HepG2 (cell line): ENCODE data around the gene RASL10B. TPM values are rescaled to one million over a fixed set of nuclear protein-coding genes. Genes with fewer than 3 reads are reported as not detected.

Experiments used
- ATAC-seq: fragments of 200-7000 bp; cut with Tn5 transposase; 3 replicates; pipeline ENCODE4 v1.9.1; 2020; ENCODE audit warnings: mild to moderate bottlenecking, moderate library complexity
- BruUV-seq: library from RNA; stranded (reverse); fragments of 400-500 nt; replicated peaks from 2 replicates; lab custom pipeline; 2021; lab: Mats Ljungman, UMichigan
- CTCF ChIA-PET: fragments of 300-600 bp; formaldehyde crosslinking; extraction: SDS; loops from one replicate; lab custom pipeline; 2021; ENCODE audit warnings: low total read pairs, inconsistent platforms, low intra/inter-chr PET ratio; lab: Yijun Ruan, JAX
- POLR2A ChIA-PET: fragments of 350-600 bp; sonication (Branson Sonifier 250); formaldehyde crosslinking; loops from one replicate; lab custom pipeline; 2020; ENCODE audit warnings: antibody characterized with exemption, inconsistent platforms; lab: Yijun Ruan, JAX
- DNase-seq: peaks from one replicate; pipeline ENCODE4 v3.0.0-alpha.2; 2015; ENCODE audit warnings: low spot score
- FAIRE-seq: peaks from 3 replicates; lab custom pipeline; 2011; peaks lifted over from hg19 to GRCh38; lab: Jason Lieb, UNC
- H2AFZ ChIP-seq: one replicate; pipeline ENCODE4 v1.6.1; 2011; ENCODE audit warnings: low read length, inconsistent platforms
- H3K27ac ChIP-seq: fragments of 300-600 bp; 3 replicates; pipeline ENCODE4 v1.8.0; 2011; ENCODE audit warnings: mixed run types, mild to moderate bottlenecking, mixed read lengths, low read length, inconsistent platforms; ENCODE audit not compliant: insufficient read depth; ENCODE audit errors: extremely low read length
- H3K27me3 ChIP-seq, 2 experiments: fragments of 200-600 bp in 1 of 2; 2 replicates in 1 of 2; 3 replicates in 1 of 2; pipeline versions ENCODE4 v1.6.0 to v1.8.0; 2011; ENCODE audit warnings: low read length in 2 of 2, mild to moderate bottlenecking in 2 of 2, moderate library complexity in 2 of 2, inconsistent platforms in 1 of 2; ENCODE audit not compliant: insufficient read depth in 2 of 2, control insufficient read depth in 1 of 2
- H3K36me3 ChIP-seq, 2 experiments: fragments of 200-600 bp in 1 of 2; replicated peaks in 1 of 2; 2 replicates in 1 of 2; 3 replicates in 1 of 2; pipeline versions ENCODE4 v1.5.1 to v1.8.0; 2011; ENCODE audit warnings: low read length in 2 of 2, inconsistent platforms in 1 of 2; ENCODE audit not compliant: insufficient read depth in 2 of 2, control insufficient read depth in 1 of 2
- H3K4me1 ChIP-seq: 2 replicates; pipeline ENCODE4 v1.5.1; 2012; ENCODE audit warnings: low read length, inconsistent platforms; ENCODE audit not compliant: insufficient read depth
- H3K4me2 ChIP-seq: 2 replicates; pipeline ENCODE4 v1.6.0; 2011; ENCODE audit warnings: low read depth, low read length, inconsistent platforms
- H3K4me3 ChIP-seq, 3 experiments: fragments of 200-600 bp in 1 of 3; sonication (generic), shearing (Covaris generic) in 1 of 3; replicated peaks in 1 of 3; 2 replicates each; pipeline ENCODE4 v1.5.1; 2011 to 2016; ENCODE audit warnings: low read length in 3 of 3, inconsistent platforms in 2 of 3, low read depth in 2 of 3, mild to moderate bottlenecking in 2 of 3, control low read depth in 1 of 3, mixed read lengths in 1 of 3; ENCODE audit not compliant: insufficient read depth in 1 of 3
- H3K79me2 ChIP-seq: one replicate; pipeline ENCODE4 v1.6.1; 2011; ENCODE audit warnings: low read length, inconsistent platforms; ENCODE audit not compliant: insufficient read depth
- H3K9ac ChIP-seq: 2 replicates; pipeline ENCODE4 v1.6.0; 2011; ENCODE audit warnings: mild to moderate bottlenecking, low read depth, low read length, inconsistent platforms; ENCODE audit not compliant: insufficient read depth
- H3K9me3 ChIP-seq: 2 replicates; pipeline ENCODE4 v1.5.1; 2012; ENCODE audit warnings: mild to moderate bottlenecking, low read length
- H4K20me1 ChIP-seq: 2 replicates; pipeline ENCODE4 v1.6.0; 2011; ENCODE audit warnings: inconsistent platforms, mild to moderate bottlenecking, low read length, moderate library complexity; ENCODE audit not compliant: insufficient read depth
- MAFG ChIP-seq: sonication (generic); formaldehyde crosslinking; IDR thresholded peaks from 2 replicates; pipeline ENCODE4 v1.5.1; 2020; ENCODE audit warnings: mild to moderate bottlenecking, missing genetic modification reagents
- PLRG1 ChIP-seq: fragments of 450-650 bp; conservative IDR thresholded peaks from 2 replicates; pipeline ENCODE4 v1.6.1; 2016
- PRPF4 ChIP-seq: fragments of 200-400 bp; formaldehyde crosslinking; IDR thresholded peaks from 2 replicates; pipeline ENCODE4 v1.6.1; 2016; ENCODE audit warnings: low read length, low read depth; ENCODE audit not compliant: poor library complexity, severe bottlenecking
- TAF15 ChIP-seq: fragments of 200-400 bp; formaldehyde crosslinking; IDR thresholded peaks from one replicate; pipeline ENCODE4 v1.6.1; 2018; ENCODE audit warnings: mild to moderate bottlenecking, low read depth, low read length; ENCODE audit not compliant: poor library complexity, severe bottlenecking
- YEATS4 ChIP-seq: sonication (generic); formaldehyde crosslinking; IDR thresholded peaks from 2 replicates; pipeline ENCODE4 v1.4.0; 2020; ENCODE audit warnings: missing genetic modification reagents, borderline replicate concordance
- ZBTB7A ChIP-seq: sonication (generic); formaldehyde crosslinking; IDR thresholded peaks from 2 replicates; pipeline ENCODE4 v1.8.0; 2022; ENCODE audit warnings: mild to moderate bottlenecking, missing genetic modification reagents
- ZNF337 ChIP-seq: sonication (generic); formaldehyde crosslinking; IDR thresholded peaks from 2 replicates; pipeline ENCODE4 v1.5.1; 2020; ENCODE audit warnings: missing genetic modification reagents, low read depth, mild to moderate bottlenecking, borderline replicate concordance
- ZNF33A ChIP-seq: sonication (generic); formaldehyde crosslinking; IDR thresholded peaks from 2 replicates; pipeline ENCODE4 v1.5.1; 2020; ENCODE audit warnings: missing genetic modification reagents, mild to moderate bottlenecking, moderate library complexity, borderline replicate concordance
- ZNF552 ChIP-seq: sonication (generic); formaldehyde crosslinking; IDR thresholded peaks from 2 replicates; pipeline ENCODE4 v1.9.0; 2022; ENCODE audit warnings: missing genetic modification reagents, mild to moderate bottlenecking, borderline replicate concordance
- ZNF674 ChIP-seq: sonication (generic); formaldehyde crosslinking; IDR thresholded peaks from 2 replicates; pipeline ENCODE4 v1.5.0; 2020; ENCODE audit warnings: low read depth, mild to moderate bottlenecking, missing genetic modification reagents
- WGBS: methylation state at CpG from one replicate; pipeline ENCODE4 v1.1.6; 2017; ENCODE audit warnings: low lambda C conversion rate; 5-methylcytosine and 5-hydroxymethylcytosine counted together
- in situ Hi-C: cut with HindIII; loops from 2 replicates; pipeline ENCODE4 v1.10.0; 2017; ENCODE audit warnings: low pct_unique_long_range_greater_than_20kb; ENCODE audit not compliant: extremely low pct_ligation_motif_present
- intact Hi-C: fragments of 100-400 bp; cut with micrococcal nuclease; formaldehyde crosslinking; loops from one replicate; pipeline ENCODE4 v1.10.0; 2022; ENCODE audit not compliant: unreplicated experiment
- polyA plus RNA-seq, 8 experiments: library from polyadenylated mRNA; depleted of rRNA in 3 of 8; stranded (reverse) in 7 of 8; unstranded in 1 of 8; fragments of >200 nt; fragmentation: Illumina TruSeq in 4 of 8; extraction: Trizol in 4 of 8; gene quantifications; 2 replicates each; pipeline versions ENCODE4 v1.2.1 to v1.2.3, GENCODE V29; 2011 to 2016; ENCODE audit warnings: low read depth in 4 of 8, missing spikeins in 1 of 8, mixed read lengths in 1 of 8; ENCODE audit not compliant: insufficient read depth in 1 of 8
- total RNA-seq, 5 experiments: library from RNA; depleted of rRNA; stranded (reverse); fragments of >200 nt; fragmentation: Illumina TruSeq; extraction: Trizol; gene quantifications; 2 replicates each; pipeline ENCODE4 v1.2.3, GENCODE V29; 2016; ENCODE audit warnings: low read depth in 1 of 5
- TF ChIP-seq, protein P1 (sequence below): sonication (generic); formaldehyde crosslinking; IDR thresholded peaks from 2 replicates; pipeline ENCODE4 v1.4.0; 2020; ENCODE audit warnings: missing genetic modification reagents, borderline replicate concordance
- TF ChIP-seq, protein P2 (sequence below): sonication (generic); formaldehyde crosslinking; IDR thresholded peaks from 2 replicates; pipeline ENCODE4 v1.5.0; 2020; ENCODE audit warnings: mild to moderate bottlenecking, missing genetic modification reagents
- TF ChIP-seq, protein P3 (sequence below): IDR thresholded peaks from 2 replicates; pipeline ENCODE4 v1.6.1; 2012; ENCODE audit warnings: inconsistent platforms
- TF ChIP-seq, protein P4 (sequence below): IDR thresholded peaks from 2 replicates; pipeline ENCODE4 v1.6.1; 2016; ENCODE audit warnings: missing biosample characterization, missing genetic modification reagents, low read depth
- TF ChIP-seq, protein P5 (sequence below): IDR thresholded peaks from 2 replicates; pipeline ENCODE4 v1.6.1; 2016; ENCODE audit warnings: mild to moderate bottlenecking, missing biosample characterization, missing genetic modification reagents

Gene RASL10B
- total and polyA plus RNA-seq, 2 of the 13 experiments (the other 11 are each of a cell fraction or from before 2014, with no cell fraction given) = 8.8 to 11.0 TPM

DNA sequence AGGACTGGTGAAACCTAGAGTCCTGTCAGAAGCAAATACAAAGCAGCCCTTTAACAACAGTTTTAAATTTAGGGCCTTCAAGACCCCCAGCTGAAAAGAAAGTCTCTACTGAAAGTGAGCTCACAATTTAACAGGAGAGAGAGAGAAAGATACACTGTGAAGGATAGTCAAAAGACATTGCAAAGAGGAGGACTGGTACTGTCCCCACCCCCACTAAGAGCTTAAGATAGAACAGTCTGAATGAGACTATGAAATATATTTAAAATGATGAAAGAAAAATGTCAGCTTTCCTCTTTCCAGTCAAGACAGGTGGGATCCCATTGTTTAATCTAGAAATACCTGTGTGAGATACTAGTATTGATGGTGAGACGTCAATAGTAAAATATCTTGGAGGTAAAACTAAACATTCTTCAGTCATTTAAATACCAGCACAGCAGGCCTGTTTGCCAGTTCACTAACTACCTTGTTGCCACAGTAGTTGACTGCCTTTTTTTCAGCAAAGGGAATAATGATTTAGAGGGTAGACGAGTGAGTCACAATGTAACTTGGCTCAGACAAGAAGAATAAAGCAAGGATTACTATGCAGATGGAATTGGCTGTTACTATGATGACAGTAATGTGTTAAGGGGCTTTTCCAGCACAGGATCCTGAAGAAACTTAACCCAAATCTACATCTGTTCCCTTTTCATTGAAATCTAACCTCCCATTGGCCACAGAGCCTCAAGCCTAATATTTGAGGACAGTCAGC is 47.2 kb upstream of the RASL10B start:
- H3K27me3 ChIP-seq = no peaks in the 10 kb centered on the region
- intact Hi-C loops (no loop called here), in situ Hi-C loops (no loop called here)
- H3K79me2 ChIP-seq = no peaks in the 10 kb centered on the region
- H3K9ac ChIP-seq = no peak overlapping the region
- H3K27ac ChIP-seq = no peak overlapping the region
- no peak for DNase-seq
- no peaks in the 10 kb centered on the region for H4K20me1 ChIP-seq
- FAIRE-seq = no peak
- H3K4me3 ChIP-seq = no peak overlapping the region
- no peaks in the 10 kb centered on the region for H3K4me1 ChIP-seq
- TF ChIP-seq, protein P1, sequence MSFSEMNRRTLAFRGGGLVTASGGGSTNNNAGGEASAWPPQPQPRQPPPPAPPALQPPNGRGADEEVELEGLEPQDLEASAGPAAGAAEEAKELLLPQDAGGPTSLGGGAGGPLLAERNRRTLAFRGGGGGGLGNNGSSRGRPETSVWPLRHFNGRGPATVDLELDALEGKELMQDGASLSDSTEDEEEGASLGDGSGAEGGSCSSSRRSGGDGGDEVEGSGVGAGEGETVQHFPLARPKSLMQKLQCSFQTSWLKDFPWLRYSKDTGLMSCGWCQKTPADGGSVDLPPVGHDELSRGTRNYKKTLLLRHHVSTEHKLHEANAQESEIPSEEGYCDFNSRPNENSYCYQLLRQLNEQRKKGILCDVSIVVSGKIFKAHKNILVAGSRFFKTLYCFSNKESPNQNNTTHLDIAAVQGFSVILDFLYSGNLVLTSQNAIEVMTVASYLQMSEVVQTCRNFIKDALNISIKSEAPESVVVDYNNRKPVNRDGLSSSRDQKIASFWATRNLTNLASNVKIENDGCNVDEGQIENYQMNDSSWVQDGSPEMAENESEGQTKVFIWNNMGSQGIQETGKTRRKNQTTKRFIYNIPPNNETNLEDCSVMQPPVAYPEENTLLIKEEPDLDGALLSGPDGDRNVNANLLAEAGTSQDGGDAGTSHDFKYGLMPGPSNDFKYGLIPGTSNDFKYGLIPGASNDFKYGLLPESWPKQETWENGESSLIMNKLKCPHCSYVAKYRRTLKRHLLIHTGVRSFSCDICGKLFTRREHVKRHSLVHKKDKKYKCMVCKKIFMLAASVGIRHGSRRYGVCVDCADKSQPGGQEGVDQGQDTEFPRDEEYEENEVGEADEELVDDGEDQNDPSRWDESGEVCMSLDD = no peak
- TF ChIP-seq ZNF33A (no peak), PLRG1 (no peak), ZNF337 (no peak), TAF15 (no peak), PRPF4 (no peak), ZBTB7A (no peak), ZNF674 (no peak), ZNF552 (no peak), YEATS4 (CRISPR knock-in tag) (no peak), MAFG (no peak)
- TF ChIP-seq, protein P2, sequence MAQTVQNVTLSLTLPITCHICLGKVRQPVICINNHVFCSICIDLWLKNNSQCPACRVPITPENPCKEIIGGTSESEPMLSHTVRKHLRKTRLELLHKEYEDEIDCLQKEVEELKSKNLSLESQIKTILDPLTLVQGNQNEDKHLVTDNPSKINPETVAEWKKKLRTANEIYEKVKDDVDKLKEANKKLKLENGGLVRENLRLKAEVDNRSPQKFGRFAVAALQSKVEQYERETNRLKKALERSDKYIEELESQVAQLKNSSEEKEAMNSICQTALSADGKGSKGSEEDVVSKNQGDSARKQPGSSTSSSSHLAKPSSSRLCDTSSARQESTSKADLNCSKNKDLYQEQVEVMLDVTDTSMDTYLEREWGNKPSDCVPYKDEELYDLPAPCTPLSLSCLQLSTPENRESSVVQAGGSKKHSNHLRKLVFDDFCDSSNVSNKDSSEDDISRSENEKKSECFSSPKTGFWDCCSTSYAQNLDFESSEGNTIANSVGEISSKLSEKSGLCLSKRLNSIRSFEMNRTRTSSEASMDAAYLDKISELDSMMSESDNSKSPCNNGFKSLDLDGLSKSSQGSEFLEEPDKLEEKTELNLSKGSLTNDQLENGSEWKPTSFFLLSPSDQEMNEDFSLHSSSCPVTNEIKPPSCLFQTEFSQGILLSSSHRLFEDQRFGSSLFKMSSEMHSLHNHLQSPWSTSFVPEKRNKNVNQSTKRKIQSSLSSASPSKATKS (CRISPR knock-in tag) = no peak
- TF ChIP-seq, protein P3, sequence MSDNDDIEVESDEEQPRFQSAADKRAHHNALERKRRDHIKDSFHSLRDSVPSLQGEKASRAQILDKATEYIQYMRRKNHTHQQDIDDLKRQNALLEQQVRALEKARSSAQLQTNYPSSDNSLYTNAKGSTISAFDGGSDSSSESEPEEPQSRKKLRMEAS = no peak
- TF ChIP-seq, protein P4, sequence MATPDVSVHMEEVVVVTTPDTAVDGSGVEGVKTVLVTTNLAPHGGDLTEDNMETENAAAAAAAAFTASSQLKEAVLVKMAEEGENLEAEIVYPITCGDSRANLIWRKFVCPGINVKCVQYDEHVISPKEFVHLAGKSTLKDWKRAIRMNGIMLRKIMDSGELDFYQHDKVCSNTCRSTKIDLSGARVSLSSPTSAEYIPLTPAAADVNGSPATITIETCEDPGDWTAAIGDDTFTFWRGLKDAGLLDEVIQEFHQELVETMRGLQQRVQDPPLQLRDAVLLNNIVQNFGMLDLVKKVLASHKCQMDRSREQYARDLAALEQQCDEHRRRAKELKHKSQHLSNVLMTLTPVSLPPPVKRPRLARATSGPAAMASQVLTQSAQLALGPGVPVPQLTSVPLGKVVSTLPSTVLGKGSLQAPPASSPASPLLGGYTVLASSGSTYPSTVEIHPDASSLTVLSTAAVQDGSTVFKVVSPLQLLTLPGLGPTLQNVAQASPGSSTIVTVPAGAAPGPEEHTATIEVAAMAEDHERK = no peak
- TF ChIP-seq, protein P5, sequence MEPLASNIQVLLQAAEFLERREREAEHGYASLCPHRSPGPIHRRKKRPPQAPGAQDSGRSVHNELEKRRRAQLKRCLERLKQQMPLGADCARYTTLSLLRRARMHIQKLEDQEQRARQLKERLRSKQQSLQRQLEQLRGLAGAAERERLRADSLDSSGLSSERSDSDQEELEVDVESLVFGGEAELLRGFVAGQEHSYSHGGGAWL (CRISPR knock-in tag) = no peak
- BruUV-seq = no TSS peak
- POLR2A ChIA-PET = no interaction called here
- no peak overlapping the region for H2AFZ ChIP-seq
- H3K4me2 ChIP-seq = no peak overlapping the region
- peaks cover 5 to 52% of the 10 kb centered on the region in 2 experiments; a peak in 3 of 5 replicates for H3K36me3 ChIP-seq
- no peaks in the 10 kb centered on the region for H3K9me3 ChIP-seq
- no peak for ATAC-seq
- 94% methylated on average over 2 of the region's 2 CpGs for WGBS
- CTCF ChIA-PET = no interaction called here
